ENCODE measurements around the gene NR5A2.

NR5A2 gene

DNA sequence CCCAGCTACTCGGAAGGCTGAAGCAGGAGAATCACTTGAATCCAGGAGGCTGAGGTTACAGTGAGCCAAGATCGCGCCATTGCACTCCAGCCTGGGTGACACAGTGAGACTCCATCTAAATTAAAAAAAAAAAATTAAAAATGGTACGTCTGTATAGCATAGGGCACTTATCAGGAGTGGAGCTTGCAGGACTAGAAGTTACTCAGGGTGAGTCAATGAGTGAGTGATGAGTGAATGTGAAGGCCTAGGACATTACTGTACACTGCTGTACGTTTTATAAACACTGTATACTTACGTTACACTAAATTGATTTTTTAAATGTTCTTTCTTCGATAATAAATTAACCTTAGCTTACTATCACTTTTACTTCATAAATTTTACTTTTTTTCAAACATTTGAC lies 183.6 kb downstream of the NR5A2 start:
- DNase-seq, result no peak

DNA sequence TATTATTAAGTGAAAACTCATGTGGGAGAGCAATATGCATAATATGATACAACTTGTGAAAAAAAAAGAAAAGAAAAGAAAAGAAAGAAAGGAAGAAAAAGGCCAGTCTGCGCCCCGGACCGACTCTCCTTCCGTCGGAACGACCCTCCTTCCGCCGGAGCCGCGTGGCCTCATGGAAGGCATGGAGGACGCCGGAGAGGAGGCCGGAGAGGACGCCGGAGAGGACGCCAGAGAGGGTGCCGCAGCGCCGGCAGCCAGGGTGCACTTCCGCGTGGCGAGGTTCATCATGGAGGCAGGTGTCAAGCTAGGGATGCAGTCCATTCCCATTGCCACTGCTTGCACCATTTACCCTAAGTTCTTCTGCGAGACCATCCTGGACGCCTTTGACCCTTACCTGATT lies 185.9 kb downstream of the NR5A2 start:
- no peak for DNase-seq

DNA sequence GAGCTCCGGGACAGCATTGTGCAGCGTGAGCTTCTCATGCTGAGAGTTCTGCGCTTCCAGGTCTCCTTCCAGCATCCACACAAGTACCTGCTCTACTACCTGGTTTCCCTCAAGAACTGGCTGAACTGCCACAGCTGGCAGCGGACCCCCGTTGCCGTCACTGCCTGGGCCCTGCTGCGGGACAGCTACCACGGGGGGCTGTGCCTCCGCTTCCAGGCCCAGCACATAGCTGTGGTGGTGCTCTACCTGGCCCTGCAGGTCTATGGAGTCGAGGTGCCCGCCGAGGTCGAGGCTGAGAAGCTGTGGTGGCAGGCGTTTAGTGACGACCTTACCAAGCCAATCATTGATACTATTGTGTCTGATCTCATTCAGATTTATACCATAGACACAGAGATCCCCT lies 186.4 kb downstream of the NR5A2 start:
- DNase-seq, result no peak

DNA sequence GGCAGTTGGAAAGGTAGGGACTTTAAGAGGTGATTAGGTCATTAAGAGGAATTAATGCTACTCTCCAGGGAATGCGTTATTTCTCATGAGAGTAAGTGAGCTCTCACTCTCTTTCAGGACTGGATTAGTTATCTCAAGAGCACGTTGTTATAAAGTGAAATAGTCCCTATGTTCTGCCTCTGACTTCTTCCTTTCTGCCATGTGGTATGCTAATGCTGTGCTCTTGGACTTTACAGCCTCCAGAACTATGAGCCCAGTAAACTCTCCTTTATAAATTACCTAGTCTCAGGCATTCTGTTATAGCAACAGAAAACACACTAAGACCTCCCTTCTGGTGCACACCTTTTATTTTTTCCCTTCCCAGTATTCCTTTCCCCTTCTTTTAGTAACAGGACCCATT lies 187.8 kb downstream of the NR5A2 start:
- DNase-seq, result no peak

DNA sequence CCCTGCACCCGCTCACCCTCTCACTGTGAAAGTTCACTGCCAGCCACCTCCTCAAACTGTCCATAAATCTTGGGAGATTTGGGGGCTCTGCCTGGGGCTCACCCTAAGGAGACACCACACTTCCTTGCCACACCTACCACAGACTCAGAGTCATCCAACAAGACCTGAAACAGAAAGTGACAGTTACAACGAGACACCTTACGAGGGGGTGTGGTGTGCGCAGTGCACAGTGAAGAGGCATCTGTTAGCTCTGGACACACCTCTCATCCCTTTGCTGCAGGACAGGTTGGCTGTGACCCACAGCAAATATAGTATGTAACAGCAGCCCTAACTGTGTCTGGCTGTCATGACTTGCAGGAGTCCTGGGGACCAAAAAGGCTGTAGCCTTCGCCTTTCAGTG lies 190.2 kb downstream of the NR5A2 start:
- no peak for DNase-seq

DNA sequence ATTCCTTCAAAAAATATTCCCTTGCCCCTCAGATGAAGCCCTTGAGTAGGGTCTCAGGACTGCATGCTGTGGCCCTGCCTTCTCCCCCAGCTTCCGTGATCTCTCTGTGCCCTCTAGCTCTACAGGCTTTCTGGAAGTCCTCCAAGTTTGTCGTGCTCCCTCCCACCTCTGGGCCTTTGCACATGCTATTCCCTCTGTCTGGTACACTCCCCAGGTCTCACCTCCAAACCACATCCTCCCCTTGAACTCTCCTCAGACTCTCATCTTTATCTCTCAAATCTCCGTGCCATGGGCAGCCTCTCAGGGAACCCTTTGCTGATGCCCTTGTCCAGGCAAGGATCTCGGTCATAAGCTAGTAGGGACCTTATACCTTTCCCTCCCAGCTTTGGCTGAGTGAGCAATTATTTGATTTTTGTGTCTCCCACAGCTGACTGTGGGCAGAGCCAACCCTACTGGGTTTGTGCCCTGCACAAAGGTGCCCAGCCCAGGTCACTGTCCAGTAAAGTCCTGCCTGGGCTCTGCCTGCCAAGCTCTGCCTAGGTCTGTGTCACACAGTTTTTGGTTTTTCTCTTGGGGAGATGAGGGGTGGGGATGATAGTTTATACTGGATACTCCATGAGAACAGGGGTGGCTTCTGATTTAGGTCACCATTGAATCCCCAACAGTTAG lies 194.2 kb downstream of the NR5A2 start:
- DNase-seq, result no peak

DNA sequence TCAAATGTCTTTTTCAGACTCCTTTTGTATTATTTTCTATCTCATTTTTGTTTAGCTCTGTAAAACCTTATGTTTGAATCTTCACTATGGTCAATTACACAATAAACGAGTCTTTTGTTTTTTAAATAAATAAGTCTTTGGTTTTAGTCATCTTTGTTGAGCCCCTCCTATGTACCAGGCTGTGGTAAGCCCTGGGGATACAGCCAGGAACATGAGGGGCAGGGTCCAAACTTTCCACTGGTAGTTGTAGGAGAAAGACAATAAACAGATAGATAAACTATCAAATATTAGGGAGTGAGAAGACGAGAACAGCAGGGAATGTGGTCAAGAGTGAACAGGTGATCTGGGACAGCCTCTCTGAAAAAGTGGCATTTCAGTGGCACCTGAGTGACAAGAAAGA lies 195.7 kb downstream of the NR5A2 start:
- no peak for DNase-seq

DNA sequence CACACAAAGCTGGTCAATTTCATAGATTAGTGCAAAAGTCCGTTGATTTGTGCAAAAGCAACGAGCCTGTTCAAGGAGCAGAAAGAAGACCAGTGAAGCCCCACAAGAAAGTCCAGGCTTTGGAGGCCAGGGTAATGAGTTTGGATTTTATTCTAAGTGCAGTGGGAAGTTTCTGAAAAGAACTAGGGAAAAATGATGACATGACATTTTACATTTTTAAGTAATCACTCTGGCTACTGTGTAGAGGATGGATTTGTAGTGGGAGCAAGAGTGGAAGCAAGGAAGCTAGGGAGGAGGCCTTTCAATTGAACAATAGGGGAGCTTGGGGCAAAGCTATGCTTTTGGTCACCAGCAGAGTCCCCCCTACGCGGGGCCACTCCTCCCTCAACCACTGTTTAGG lies 196.1 kb downstream of the NR5A2 start:
- DNase-seq, result no peak

DNA sequence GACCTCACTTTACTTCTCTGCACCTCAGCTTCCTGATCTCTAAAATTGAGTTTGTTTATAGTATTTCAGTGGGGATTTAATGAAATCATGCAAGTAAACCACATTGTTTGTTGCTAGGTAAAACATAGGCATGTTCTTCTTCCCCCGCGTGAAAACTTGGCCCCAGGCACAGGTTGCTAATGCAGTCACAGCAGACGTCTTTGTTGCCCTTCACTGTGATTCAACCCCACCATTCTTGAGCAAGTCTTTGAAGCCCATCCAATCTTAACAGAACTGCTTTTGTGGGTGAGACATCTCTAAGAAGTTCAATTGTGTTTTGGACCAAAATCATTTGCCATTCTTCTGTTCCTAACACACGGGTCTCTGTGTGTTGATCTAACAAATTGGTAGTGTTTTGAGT lies 196.8 kb downstream of the NR5A2 start:
- no peak for DNase-seq

DNA sequence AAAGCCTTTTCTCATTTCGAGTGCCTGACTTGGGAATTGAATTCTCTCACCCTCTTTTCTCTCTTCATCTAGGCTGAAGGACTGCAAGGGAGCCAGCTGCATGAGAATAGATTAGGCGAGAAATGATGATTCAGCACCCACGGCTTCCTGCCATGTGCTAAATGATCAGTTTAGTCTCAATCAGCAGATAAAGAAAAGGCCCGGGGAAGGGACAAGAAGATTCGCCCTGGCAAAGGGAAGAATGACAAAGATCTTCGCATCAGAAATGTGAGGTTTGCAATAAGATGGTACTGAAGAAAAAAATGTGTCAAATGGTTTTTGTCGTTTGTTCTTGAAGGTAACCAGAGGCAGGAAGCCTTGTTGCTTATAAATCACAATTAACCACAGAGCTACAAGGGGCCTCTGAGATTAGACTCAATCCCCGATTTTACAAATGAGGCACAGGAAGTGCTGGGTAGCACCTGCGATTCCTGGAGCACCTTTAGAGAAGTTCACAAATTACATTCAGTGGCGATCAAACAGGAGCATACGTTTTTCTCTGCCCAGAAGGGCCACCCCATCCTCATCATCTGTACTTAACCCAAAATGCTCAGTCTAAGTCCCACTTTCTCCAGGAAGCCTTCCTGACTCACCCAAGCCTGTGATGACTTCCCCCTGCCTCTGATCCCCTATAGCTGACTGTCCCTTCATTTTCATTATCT lies 198.9 kb downstream of the NR5A2 start:
- no peak for DNase-seq

DNA sequence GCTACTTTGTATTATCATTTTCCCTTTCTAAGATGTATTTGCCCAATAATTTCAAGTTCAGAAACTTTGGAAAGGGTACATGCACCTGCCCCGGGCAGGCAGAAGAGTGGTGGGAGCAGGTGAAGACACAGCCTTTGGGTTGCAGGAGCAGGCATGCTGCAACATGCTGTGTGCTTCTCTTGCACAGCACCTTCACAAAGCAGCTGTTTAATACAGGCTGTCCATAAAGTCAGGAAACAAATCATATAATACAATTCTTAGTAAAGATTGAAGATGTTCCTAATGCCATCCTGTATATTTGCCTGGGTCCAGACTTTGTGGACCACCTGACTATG lies 199.4 kb downstream of the NR5A2 start:
- DNase-seq, result no peak
